G401.6 (cell line): ENCODE data around the gene NT5E.
"Not testable (repeated sequence)": the region's sequence is repeated elsewhere in the genome, so short reads cannot be mapped to it uniquely, and the experiment has no call there.

Source experiments
- FAIRE-seq: peaks from 2 replicates; lab custom pipeline; 2012; peaks lifted over from hg19 to GRCh38; lab: Jason Lieb, UNC

NT5E gene

DNA sequence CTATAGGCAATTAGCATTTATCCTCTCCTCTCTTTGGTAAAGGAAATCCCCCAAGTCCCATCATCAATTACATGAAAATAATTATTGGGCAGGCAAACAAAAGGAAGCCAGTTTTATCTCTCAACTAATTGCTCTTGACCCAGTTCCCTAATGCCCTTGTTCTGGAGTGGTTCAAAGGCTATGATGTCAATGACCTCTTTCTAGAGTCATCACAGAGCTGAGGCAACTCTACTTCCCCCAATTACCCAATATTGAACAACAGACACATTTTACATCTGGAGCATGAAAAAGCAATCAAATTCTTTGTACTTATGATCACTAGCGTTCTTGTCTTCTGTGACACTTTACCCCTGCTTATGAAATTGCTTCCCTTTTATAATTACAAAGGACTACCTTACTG, 43.5 kb downstream of the NT5E start:
- no peak for FAIRE-seq

DNA sequence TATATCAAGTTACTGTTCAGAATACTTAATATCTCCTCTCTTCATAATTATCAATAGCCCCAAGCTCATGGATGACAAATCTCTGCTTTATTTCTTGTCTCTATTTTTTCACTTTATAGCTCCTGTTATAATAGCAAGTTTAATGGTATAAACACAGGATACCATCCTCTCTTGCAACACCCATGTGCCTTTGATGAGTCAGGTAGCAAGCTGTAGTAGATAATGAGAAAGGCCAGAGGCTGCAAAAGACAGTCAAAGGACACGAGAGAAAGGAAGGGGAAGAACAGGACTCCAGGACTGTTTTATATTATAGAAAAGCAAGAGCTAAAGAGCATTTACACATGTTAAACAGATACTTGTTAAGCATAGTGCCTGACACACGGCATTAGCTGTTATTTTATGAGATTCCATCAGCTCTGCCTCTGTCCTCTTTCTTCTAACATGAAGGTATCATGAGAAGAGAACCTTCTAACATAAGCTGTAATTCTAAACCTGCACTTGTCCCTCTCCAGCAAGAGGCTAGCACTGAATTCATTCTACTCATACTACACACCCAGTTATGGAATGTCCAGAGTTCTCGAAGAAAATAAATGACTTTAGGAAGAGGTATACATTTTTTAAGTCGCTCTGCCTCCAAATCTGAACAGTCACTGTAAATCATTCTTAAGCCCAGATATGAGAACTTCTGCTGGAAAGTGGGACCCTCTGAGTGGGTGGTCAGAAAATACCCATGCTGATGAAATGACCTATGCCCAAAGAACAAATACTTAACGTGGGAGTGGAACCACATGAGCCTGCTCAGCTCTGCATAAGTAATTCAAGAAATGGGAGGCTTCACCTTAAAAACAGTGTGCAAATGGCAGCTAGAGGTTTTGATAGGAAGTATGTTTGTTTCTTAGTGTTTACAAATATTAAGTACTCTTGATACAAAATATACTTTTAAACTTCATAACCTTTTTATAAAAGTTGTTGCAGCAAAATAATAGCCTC, 45.0 kb downstream of the NT5E start:
- FAIRE-seq: no peak

DNA sequence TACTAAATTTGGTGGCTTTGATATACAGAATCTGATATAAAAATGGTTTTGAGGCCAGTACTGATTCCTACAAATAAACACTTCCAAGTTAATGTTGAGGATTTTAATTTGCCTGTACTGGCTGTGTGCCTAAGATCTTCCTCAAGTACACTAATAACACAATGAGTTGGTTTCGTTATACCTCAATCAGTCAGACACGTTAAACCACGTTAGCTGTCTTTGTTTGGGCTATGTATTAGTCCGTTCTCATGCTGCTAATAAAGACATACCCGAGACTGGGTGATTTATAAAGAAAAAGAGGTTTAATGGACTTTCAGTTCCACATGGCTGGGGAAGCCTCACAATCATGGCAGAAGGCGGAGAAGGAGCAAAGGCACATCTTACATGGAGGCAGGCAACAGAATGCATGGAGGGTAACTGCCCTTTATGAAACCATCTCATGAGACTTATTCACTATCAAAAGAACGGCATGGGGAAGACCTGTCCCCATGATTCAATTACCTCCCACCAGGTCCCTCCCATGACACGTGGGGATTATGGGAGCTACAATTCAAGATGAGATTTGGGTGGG, 46.2 kb downstream of the NT5E start:
- FAIRE-seq: no peak

DNA sequence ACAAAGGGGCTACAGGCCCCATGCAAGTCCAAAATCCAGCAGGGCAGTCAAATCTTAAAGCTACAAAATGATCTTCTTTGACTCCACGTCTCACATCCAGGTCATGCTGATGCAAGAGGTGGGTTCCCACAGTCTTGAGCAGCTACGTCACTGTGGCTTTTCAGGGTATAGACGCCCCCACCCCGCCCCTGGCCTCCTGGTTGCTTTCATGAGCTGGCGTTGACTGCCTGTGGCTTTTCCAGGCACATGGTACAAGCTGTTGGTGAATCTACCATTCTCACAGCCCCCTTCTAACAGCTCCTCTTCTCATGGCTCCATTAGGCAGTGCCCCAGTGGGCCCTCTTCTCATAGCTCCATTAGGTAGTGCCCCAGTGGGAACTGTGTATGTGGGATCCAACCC, 47.0 kb downstream of the NT5E start:
- FAIRE-seq: no peak

DNA sequence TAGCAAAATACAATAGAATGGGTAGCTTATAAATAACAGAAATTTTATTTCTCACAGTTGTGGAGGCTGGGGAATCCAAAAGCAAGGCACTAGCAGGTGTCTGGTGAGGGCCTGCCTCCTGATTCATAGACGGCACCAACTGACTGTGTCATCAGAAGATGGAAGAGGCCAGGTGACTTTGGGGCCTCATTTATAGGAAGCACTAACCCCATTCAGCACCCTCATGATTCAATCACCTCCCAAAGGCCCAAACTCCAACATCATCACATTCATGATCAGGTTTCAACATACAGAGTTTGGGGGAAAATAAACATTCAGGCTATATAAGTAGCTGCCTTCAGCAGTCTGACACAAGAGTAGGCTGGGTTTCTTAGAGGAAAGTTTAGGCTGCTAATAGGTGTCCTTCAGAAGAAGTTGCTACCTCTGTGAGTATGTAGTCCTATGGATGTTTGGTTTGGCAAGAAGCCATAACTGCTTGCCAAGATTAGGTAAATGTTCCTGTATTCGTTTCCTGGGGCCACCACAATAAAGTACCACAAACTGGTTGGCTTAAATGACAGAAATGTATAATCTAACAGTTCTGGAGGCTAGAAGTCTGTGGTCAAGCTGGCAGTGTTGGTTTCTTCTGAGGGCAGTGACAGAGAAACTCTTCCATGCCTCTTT, 48.8 kb downstream of the NT5E start:
- no peak for FAIRE-seq

DNA sequence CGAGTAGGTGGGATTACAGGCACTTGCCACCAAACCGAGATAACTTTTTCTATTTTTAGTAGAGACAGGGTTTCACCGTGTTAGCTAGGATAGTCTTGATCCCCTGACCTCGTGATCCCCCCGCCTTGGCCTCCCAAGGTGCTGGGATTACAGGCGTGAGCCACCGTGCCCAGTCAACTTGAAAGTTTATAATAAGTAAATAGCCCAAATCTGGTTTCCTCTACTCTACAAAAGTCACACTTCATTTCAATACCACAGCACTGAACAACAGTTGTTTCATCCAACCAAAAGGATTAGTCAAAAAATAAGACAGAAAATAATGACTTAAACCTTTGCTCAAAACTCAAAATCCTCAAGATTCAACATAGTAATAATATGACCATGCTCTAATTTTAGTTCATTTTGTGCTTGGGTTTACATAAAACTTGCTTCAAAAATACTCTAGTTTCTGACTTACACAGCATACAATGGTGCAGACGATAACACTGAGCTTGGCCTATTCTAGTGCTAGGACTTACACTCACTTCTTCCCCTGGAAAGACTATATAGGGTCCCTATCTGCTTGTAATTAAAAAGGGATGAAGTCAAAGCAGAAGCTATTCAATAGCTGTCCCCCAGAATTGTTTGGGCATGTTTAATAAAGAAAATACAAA, 56.7 kb downstream of the NT5E start:
- FAIRE-seq: no peak

DNA sequence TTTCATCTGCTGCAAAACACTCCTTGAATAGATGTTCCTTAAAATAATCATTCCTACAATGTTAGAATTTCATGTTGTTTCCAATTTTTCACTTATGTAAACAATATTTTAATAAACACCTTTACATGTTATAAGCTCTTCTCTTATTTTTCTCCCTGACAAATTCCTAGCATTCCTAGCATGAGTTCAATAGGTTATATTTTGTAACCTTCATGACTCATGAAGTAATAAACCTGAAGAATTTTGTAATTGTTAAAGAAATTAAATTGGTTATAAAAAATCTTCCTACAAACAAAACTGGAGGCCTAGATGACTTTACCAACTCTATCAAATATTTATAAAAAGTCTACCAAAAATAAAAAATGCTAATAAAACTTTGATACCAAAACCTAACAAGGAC, 66.3 kb downstream of the NT5E start:
- FAIRE-seq: peak; percentile 51

DNA sequence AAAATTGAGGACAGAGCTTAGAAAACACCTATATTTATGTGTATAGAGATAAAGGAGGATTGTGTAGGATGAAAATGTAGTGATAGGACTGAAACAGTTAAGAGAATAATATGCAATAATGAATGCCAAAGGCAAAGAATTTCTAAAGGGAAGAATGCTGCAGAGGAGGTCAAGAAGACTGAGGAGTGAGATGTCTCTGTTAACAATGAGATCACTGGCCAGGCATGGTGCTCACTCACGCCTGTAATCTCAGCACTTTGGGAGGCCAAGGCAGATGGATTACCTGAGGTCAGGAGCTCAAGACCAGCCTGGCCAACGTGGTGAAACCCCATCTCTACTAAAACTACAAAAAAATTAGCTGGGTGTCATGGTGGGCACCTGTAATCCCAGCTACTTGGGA, 74.4 kb downstream of the NT5E start:
- not testable (repeated sequence) for FAIRE-seq

DNA sequence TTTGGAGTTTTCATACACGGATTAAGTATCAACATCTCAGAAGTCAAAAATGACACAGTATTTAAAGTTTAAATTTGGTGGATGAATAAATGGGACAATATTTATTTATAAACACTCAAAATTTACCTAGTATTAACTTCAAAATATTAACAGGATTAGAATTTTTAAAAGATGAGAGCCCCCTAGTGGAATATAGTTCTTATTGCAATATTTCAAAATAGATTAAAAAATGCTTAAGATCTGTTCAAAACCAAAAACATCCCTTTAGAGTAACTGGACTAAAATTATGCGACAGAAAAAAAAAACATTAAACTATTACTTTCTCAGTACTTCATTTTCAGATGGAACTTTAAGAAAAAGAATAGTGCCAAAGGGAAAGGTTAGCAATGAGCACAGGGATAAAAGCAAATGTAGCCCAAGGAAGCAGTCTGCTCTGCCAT, 87.2 kb downstream of the NT5E start:
- peak; percentile 95 for FAIRE-seq

DNA sequence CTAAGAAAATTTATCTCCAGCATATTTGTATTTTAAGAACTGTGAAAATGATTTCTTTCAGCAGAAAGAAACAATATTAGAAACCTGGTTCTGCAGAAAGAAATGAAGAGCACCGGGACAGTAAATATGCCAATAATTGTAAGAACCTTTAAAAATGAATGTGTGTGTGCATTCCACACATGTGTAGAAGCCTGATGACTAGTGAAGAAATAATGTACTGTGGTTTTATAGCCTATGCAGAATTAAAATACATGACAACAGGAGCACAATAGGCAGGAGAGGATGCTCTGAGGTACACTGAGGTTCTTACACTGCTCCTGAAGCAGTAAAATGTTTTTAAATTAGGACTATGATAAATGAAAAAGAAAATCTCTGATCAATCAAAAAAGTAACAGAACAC, 94.9 kb downstream of the NT5E start:
- no peak for FAIRE-seq
